ENCODE results near the gene HMSD.

DNA sequence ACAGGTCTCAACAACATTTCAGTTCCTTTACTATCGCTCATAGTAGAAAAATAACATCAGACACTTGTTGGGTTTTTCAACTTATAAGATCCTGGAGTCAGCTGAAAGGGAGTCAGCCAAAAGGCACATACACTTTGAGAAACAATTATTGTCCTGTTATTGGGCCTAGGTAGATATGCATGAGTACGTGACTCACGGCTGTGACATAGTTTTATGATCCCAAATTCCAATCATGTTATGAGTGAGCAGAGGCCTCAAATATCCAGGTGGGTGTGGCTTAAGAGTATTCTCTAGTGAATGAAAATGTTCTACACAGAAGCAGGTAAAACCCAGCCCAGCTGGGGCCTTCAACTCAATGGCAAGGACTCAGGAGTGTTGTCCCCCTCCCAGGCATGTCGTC, 47.9 kb downstream of the HMSD start:
- TF ChIP-seq, protein P1, sequence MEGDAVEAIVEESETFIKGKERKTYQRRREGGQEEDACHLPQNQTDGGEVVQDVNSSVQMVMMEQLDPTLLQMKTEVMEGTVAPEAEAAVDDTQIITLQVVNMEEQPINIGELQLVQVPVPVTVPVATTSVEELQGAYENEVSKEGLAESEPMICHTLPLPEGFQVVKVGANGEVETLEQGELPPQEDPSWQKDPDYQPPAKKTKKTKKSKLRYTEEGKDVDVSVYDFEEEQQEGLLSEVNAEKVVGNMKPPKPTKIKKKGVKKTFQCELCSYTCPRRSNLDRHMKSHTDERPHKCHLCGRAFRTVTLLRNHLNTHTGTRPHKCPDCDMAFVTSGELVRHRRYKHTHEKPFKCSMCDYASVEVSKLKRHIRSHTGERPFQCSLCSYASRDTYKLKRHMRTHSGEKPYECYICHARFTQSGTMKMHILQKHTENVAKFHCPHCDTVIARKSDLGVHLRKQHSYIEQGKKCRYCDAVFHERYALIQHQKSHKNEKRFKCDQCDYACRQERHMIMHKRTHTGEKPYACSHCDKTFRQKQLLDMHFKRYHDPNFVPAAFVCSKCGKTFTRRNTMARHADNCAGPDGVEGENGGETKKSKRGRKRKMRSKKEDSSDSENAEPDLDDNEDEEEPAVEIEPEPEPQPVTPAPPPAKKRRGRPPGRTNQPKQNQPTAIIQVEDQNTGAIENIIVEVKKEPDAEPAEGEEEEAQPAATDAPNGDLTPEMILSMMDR (conservative IDR thresholded peaks at IDR 0.05; ENCODE audit: low read depth, low read length): no peak
- TF ChIP-seq MAFK (IDR thresholded peaks at IDR 0.05; ENCODE audit: low read depth, low read length) (no peak), SMC3 (IDR thresholded peaks at IDR 0.05; ENCODE audit: low read depth, low read length) (no peak), POLR2A (IDR thresholded peaks at IDR 0.05; ENCODE audit: low read depth, low read length) (no peak), CEBPB (IDR thresholded peaks at IDR 0.05; ENCODE audit: low read depth, low read length) (no peak), RCOR1 (IDR thresholded peaks at IDR 0.05; ENCODE audit: insufficient replicate concordance, low read length) (no peak), BHLHE40 (IDR thresholded peaks at IDR 0.05; ENCODE audit: low read depth, low read length) (no peak), MXI1 (IDR thresholded peaks at IDR 0.05; ENCODE audit: borderline replicate concordance, low read depth, low read length) (no peak), CHD1 (IDR thresholded peaks at IDR 0.05; ENCODE audit: low read depth, low read length) (no peak), RAD21 (IDR thresholded peaks at IDR 0.05; ENCODE audit: low read length) (no peak)
- TF ChIP-seq, protein P2, sequence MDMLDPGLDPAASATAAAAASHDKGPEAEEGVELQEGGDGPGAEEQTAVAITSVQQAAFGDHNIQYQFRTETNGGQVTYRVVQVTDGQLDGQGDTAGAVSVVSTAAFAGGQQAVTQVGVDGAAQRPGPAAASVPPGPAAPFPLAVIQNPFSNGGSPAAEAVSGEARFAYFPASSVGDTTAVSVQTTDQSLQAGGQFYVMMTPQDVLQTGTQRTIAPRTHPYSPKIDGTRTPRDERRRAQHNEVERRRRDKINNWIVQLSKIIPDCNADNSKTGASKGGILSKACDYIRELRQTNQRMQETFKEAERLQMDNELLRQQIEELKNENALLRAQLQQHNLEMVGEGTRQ (IDR thresholded peaks at IDR 0.05; ENCODE audit: low read depth, low read length): no peak

Data from IMR-90 (cell line).